Stimulated activated CD8-positive, alpha-beta memory T cell treated with anti-CD3 and anti-CD28 coated beads, Interleukin-7, amount 100 ng/mL, for 4 hours (primary cell): ENCODE measurements around the gene DKK3.
"Not testable (repeated sequence)": the region's sequence is repeated elsewhere in the genome, so short reads cannot be mapped to it uniquely, and the experiment has no call there.

Experiments
- DNase-seq, 2 donors: peaks; one replicate each; pipeline ENCODE4 v3.0.0-alpha.2; 2020; ENCODE audit warnings: low read depth in 2 of 2

The DKK3 gene

GRCh38 chr11:12007769-12008737 is at the start of gene DKK3:
Gene DKK3 (minus strand): TSS chr11:12008626. CDS start chr11:12008582, 44 bp downstream.
- no peak for DNase-seq

GRCh38 chr11:12057299-12057980 is 49.0 kb upstream of the DKK3 start:
- DNase-seq: no peak

GRCh38 chr11:12056119-12056518 is 47.7 kb upstream of the DKK3 start:
- DNase-seq: no peak

GRCh38 chr11:12053606-12054361 is 45.4 kb upstream of the DKK3 start:
- DNase-seq: no peak

GRCh38 chr11:12052676-12053605 is 44.5 kb upstream of the DKK3 start:
- DNase-seq: no peak

GRCh38 chr11:12051287-12051662 is 42.8 kb upstream of the DKK3 start:
- DNase-seq: no peak

- DNase-seq: no peak
Observed at GRCh38 chr11:12050470-12051286, 42.3 kb upstream of the DKK3 start.

- DNase-seq: no peak
Observed at GRCh38 chr11:12048936-12049790, 40.7 kb upstream of the DKK3 start.

- DNase-seq: no peak
Observed at GRCh38 chr11:12046636-12047236, 38.3 kb upstream of the DKK3 start.

GRCh38 chr11:12045914-12046635 is 37.6 kb upstream of the DKK3 start:
- DNase-seq: no peak

- no peak for DNase-seq
Observed at GRCh38 chr11:12044799-12045198, 36.4 kb upstream of the DKK3 start.

GRCh38 chr11:12043959-12044791 is 35.7 kb upstream of the DKK3 start:
- peak; percentile 7 to 35 for DNase-seq

- DNase-seq: no peak
Observed at GRCh38 chr11:12043221-12043620, 34.8 kb upstream of the DKK3 start.

GRCh38 chr11:12042215-12042676 is 33.8 kb upstream of the DKK3 start:
- DNase-seq: no peak

GRCh38 chr11:12040719-12041118 is 32.3 kb upstream of the DKK3 start:
- DNase-seq: not testable (repeated sequence)

- no peak for DNase-seq
Observed at GRCh38 chr11:12032968-12033367, 24.5 kb upstream of the DKK3 start.
